BE2C (cell line): ENCODE data around the gene TNNT3.
A peak's percentile ranks its signal among the peaks of the same experiment; 100 is the strongest.
"Not testable (repeated sequence)": the region's sequence is repeated elsewhere in the genome, so short reads cannot be mapped to it uniquely, and the experiment has no call there.

Experiments used
- DNase-seq: peaks from one replicate; pipeline ENCODE4 v3.0.0-alpha.2; 2020
- H3K27me3 ChIP-seq: fragments of 250-450 bp; sonication (Bioruptor Pico); 2 replicates; pipeline ENCODE4 v1.5.1; 2020; ENCODE audit warnings: mild to moderate bottlenecking
- H3K36me3 ChIP-seq: fragments of 250-450 bp; sonication (Bioruptor Pico); 2 replicates; pipeline ENCODE4 v1.5.1; 2020; ENCODE audit warnings: mild to moderate bottlenecking
- H3K4me1 ChIP-seq: fragments of 250-450 bp; sonication (Bioruptor Pico); 2 replicates; pipeline ENCODE4 v1.5.1; 2020
- H3K4me3 ChIP-seq: 2 replicates; pipeline ENCODE4 v1.5.1; 2011; ENCODE audit warnings: low read depth, low read length
- H3K9me3 ChIP-seq: fragments of 250-450 bp; sonication (Bioruptor Pico); 2 replicates; pipeline ENCODE4 v1.5.1; 2020
- TF ChIP-seq, protein P1 (sequence below): IDR thresholded peaks from 2 replicates; pipeline ENCODE4 v1.5.1; 2012; ENCODE audit warnings: mild to moderate bottlenecking, low read depth, low read length

The TNNT3 gene

GRCh38 chr11:1882265-1883238, 37.0 kb upstream of the TNNT3 start:
- TF ChIP-seq, protein P1, sequence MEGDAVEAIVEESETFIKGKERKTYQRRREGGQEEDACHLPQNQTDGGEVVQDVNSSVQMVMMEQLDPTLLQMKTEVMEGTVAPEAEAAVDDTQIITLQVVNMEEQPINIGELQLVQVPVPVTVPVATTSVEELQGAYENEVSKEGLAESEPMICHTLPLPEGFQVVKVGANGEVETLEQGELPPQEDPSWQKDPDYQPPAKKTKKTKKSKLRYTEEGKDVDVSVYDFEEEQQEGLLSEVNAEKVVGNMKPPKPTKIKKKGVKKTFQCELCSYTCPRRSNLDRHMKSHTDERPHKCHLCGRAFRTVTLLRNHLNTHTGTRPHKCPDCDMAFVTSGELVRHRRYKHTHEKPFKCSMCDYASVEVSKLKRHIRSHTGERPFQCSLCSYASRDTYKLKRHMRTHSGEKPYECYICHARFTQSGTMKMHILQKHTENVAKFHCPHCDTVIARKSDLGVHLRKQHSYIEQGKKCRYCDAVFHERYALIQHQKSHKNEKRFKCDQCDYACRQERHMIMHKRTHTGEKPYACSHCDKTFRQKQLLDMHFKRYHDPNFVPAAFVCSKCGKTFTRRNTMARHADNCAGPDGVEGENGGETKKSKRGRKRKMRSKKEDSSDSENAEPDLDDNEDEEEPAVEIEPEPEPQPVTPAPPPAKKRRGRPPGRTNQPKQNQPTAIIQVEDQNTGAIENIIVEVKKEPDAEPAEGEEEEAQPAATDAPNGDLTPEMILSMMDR = peak; percentile 73

GRCh38 chr11:1883346-1884302, 35.9 kb upstream of the TNNT3 start:
- no peak overlapping the region for H3K4me3 ChIP-seq
- TF ChIP-seq, protein P1 = no peak
- no peaks in the 10 kb centered on the region for H3K9me3 ChIP-seq
- H3K36me3 ChIP-seq = no peaks in the 10 kb centered on the region
- DNase-seq = no peak
- H3K27me3 ChIP-seq = no peaks in the 10 kb centered on the region
- H3K4me1 ChIP-seq = peaks cover 9% of the 10 kb centered on the region

More at GRCh38 chr11:1882265-1883238, 37.0 kb upstream of the TNNT3 start:
- Histone ChIP-seq H3K4me1 (peaks cover 9% of the 10 kb centered on the region), H3K27me3 (no peaks in the 10 kb centered on the region), H3K36me3 (no peaks in the 10 kb centered on the region), H3K9me3 (no peaks in the 10 kb centered on the region), H3K4me3 (no peak overlapping the region)
- DNase-seq = peak; percentile 85

GRCh38 chr11:1884303-1884700, 35.2 kb upstream of the TNNT3 start:
- TF ChIP-seq, protein P1 = no peak
- no peak overlapping the region for H3K4me3 ChIP-seq
- H3K36me3 ChIP-seq = no peaks in the 10 kb centered on the region
- DNase-seq = no peak
- no peaks in the 10 kb centered on the region for H3K27me3 ChIP-seq
- no peaks in the 10 kb centered on the region for H3K9me3 ChIP-seq
- peaks cover 9% of the 10 kb centered on the region for H3K4me1 ChIP-seq

GRCh38 chr11:1886551-1886950, 33.0 kb upstream of the TNNT3 start:
- H3K9me3 ChIP-seq, H3K27me3 ChIP-seq, H3K4me1 ChIP-seq, H3K36me3 ChIP-seq, H3K4me3 ChIP-seq, DNase-seq: not testable (repeated sequence)

DNA sequence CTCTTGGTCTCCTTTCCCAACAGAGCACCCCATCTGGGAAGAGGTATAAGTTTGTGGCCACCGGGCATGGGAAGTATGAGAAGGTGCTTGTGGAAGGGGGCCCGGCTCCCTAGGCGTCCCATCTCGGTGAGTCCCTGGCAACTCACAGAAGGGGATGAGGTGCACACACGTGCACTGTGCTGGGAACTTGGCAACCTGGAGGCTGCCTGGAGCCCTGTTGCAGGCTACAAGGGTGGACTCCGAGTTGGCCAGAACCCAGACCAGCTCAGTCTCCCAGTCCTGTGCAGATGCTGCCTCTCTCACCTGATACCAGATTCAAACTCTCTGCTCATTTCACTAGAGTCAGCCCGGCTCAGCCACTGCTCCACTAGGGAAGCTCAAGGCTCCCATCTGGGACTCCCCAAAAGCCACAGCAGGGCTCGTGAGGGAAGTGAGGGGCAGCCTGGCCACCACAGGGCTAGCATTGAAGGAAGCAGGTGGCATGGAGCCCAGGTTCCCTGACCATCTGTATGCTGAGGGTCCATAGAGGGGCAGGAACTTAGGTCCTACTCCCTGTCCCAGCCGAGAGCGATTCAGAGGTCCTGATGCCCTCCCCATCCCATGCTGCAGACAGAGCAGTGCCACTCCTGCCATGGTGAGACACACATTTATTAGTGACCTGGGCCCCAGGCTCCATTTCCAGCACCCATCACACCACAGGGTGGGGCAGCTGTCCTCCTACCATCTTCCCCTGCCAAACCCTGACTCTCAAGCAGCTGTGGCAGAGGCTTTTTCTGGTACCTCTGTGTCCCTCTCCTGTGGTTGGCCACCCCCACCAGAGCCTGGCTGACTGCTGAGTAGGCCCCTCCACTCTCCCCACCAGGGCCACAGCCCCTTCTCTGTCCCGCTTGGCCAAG, 31.8 kb upstream of the TNNT3 start:
- no peaks in the 10 kb centered on the region for H3K36me3 ChIP-seq
- no peaks in the 10 kb centered on the region for H3K27me3 ChIP-seq
- TF ChIP-seq, protein P1 = no peak
- DNase-seq = no peak
- H3K4me1 ChIP-seq = peaks cover 4% of the 10 kb centered on the region; the same call in 1 of the 2 replicates
- no peaks in the 10 kb centered on the region for H3K9me3 ChIP-seq
- H3K4me3 ChIP-seq = no peak overlapping the region
